Keratinocyte (primary cell): Measurements from ENCODE around the gene CCDC80. TPM values are rescaled to one million over a fixed set of nuclear protein-coding genes. Genes with fewer than 3 reads are reported as not detected.

ENCODE experiments used
- DNase-seq: peaks from one replicate; pipeline ENCODE4 v3.0.0-alpha.2; 2011; ENCODE audit warnings: low read depth, missing footprints, low spot score
- FAIRE-seq: peaks from 2 replicates; lab custom pipeline; 2011; peaks lifted over from hg19 to GRCh38; lab: Jason Lieb, UNC
- H2AFZ ChIP-seq: 2 replicates; pipeline ENCODE4 v1.6.0; 2012; ENCODE audit warnings: low read length, control low read depth, inconsistent platforms; ENCODE audit not compliant: control insufficient read depth
- H3K27ac ChIP-seq: 2 replicates; pipeline ENCODE4 v1.5.1; 2011; ENCODE audit warnings: low read length; ENCODE audit not compliant: control insufficient read depth, insufficient read depth
- H3K27me3 ChIP-seq: 3 replicates; pipeline ENCODE4 v1.6.0; 2011; ENCODE audit warnings: low read length; ENCODE audit not compliant: control insufficient read depth, insufficient read depth; ENCODE audit errors: extremely low read depth
- H3K36me3 ChIP-seq, 2 experiments: 2 replicates in 1 of 2; 3 replicates in 1 of 2; pipeline ENCODE4 v1.5.1; 2011; ENCODE audit warnings: low read length in 2 of 2, mild to moderate bottlenecking in 1 of 2; ENCODE audit not compliant: control insufficient read depth in 2 of 2, insufficient read depth in 2 of 2; ENCODE audit errors: extremely low read depth in 1 of 2
- H3K4me1 ChIP-seq: 3 replicates; pipeline ENCODE4 v1.5.1; 2011; ENCODE audit warnings: low read length; ENCODE audit not compliant: control insufficient read depth, insufficient read depth; ENCODE audit errors: extremely low read depth
- H3K4me2 ChIP-seq: 3 replicates; pipeline ENCODE4 v1.6.0; 2011; ENCODE audit warnings: low read depth, low read length; ENCODE audit not compliant: control insufficient read depth, insufficient read depth; ENCODE audit errors: extremely low read depth
- H3K4me3 ChIP-seq, 3 experiments: fragments of 200-600 bp in 1 of 3; sonication (generic) in 1 of 3; 2 replicates in 2 of 3; 3 replicates in 1 of 3; pipeline ENCODE4 v1.5.1; 2011 to 2016; ENCODE audit warnings: low read length in 3 of 3, mild to moderate bottlenecking in 3 of 3, control low read depth in 2 of 3, inconsistent platforms in 1 of 3, low read depth in 1 of 3, mixed read lengths in 1 of 3, mixed run types in 1 of 3, moderate library complexity in 1 of 3; ENCODE audit not compliant: control insufficient read depth in 2 of 3, insufficient read depth in 2 of 3; ENCODE audit errors: extremely low read depth in 1 of 3
- H3K79me2 ChIP-seq: 2 replicates; pipeline ENCODE4 v1.6.0; 2012; ENCODE audit warnings: low read length; ENCODE audit not compliant: control insufficient read depth, insufficient read depth
- H3K9ac ChIP-seq: 3 replicates; pipeline ENCODE4 v1.6.0; 2011; ENCODE audit warnings: low read length; ENCODE audit not compliant: control insufficient read depth, insufficient read depth; ENCODE audit errors: extremely low read depth
- H3K9me1 ChIP-seq: 3 replicates; pipeline ENCODE4 v1.6.0; 2011; ENCODE audit warnings: low read length; ENCODE audit not compliant: control insufficient read depth, insufficient read depth; ENCODE audit errors: extremely low read depth
- H3K9me3 ChIP-seq: 2 replicates; pipeline ENCODE4 v1.5.1; 2012; ENCODE audit warnings: low read depth, low read length; ENCODE audit not compliant: control insufficient read depth
- H4K20me1 ChIP-seq: 3 replicates; pipeline ENCODE4 v1.6.0; 2011; ENCODE audit warnings: low read length; ENCODE audit not compliant: control insufficient read depth, insufficient read depth; ENCODE audit errors: extremely low read depth
- EZH2 ChIP-seq: IDR thresholded peaks from one replicate; pipeline ENCODE4 v1.6.1; 2012; ENCODE audit warnings: inconsistent platforms, mild to moderate bottlenecking, low read length, moderate library complexity
- dilution Hi-C: fragments of 300-500 bp; cut with MboI; formaldehyde crosslinking; loops from one replicate; pipeline ENCODE4 v1.7.0; 2020; ENCODE audit warnings: low sequenced_read_pairs; ENCODE audit not compliant: extremely low pct_ligation_motif_present
- polyA plus RNA-seq, 5 experiments: library from polyadenylated mRNA; depleted of rRNA in 3 of 5; stranded (reverse) in 3 of 5; stranded (forward) in 1 of 5; unstranded in 1 of 5; fragments of >200 nt; gene quantifications; 1 replicate in 1 of 5; 2 replicates in 3 of 5; 3 replicates in 1 of 5; pipeline versions ENCODE4 v1.2.1 to v1.2.3, GENCODE V29; 2011 to 2012; ENCODE audit warnings: missing spikeins in 2 of 5, low read depth in 1 of 5, low replicate concordance in 1 of 5
- TF ChIP-seq, protein P1 (sequence below), 3 experiments: IDR thresholded peaks in 1 of 3; conservative IDR thresholded peaks in 1 of 3; optimal IDR thresholded peaks in 1 of 3; 2 replicates in 2 of 3; 3 replicates in 1 of 3; pipeline versions ENCODE3 to v1.5.1; 2011; ENCODE audit warnings: low read length in 3 of 3, mild to moderate bottlenecking in 3 of 3, moderate library complexity in 2 of 3, control low read depth in 1 of 3, inconsistent platforms in 1 of 3; ENCODE audit not compliant: insufficient read depth in 2 of 3; ENCODE audit errors: extremely low read depth in 1 of 3

The CCDC80 gene
- polyA plus RNA-seq, 1 donor (not counting 4 experiments of a cell fraction or from before 2014, with no cell fraction given) = 12.8 TPM

DNA sequence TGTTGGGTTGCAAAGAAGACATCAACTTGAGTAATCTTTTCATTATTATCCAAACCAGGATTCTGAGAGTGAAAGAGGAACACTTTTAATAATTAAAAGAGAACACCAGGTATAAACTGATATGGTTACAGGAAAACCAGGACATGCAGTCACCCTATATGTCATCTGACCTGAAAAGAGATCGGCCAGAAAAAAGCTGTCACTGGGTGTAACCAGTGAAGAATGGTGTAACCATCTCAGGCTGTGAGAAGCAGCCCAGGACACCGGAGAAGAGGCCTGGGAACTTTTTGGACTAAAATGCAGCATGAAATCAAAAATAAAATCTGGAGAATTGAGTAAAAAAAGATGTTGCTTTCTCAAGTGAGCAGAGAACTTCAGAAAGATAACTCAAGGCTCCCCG lies 10.1 kb upstream of the CCDC80 start:
- no peaks in the 10 kb centered on the region for H4K20me1 ChIP-seq
- H3K36me3 ChIP-seq = no peaks in the 10 kb centered on the region
- H3K4me1 ChIP-seq = peaks cover 63% of the 10 kb centered on the region
- TF ChIP-seq EZH2 = no peak
- TF ChIP-seq, protein P1, sequence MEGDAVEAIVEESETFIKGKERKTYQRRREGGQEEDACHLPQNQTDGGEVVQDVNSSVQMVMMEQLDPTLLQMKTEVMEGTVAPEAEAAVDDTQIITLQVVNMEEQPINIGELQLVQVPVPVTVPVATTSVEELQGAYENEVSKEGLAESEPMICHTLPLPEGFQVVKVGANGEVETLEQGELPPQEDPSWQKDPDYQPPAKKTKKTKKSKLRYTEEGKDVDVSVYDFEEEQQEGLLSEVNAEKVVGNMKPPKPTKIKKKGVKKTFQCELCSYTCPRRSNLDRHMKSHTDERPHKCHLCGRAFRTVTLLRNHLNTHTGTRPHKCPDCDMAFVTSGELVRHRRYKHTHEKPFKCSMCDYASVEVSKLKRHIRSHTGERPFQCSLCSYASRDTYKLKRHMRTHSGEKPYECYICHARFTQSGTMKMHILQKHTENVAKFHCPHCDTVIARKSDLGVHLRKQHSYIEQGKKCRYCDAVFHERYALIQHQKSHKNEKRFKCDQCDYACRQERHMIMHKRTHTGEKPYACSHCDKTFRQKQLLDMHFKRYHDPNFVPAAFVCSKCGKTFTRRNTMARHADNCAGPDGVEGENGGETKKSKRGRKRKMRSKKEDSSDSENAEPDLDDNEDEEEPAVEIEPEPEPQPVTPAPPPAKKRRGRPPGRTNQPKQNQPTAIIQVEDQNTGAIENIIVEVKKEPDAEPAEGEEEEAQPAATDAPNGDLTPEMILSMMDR (optimal IDR thresholded peaks at IDR 0.05 in 1 of 3, IDR thresholded peaks at IDR 0.05 in 1 of 3, conservative IDR thresholded peaks at IDR 0.05 in 1 of 3; ENCODE audit: extremely low read depth in 1 of 3, insufficient read depth in 2 of 3, low read length in 3 of 3) = no peak
- no peaks in the 10 kb centered on the region for H3K9me3 ChIP-seq
- no peaks in the 10 kb centered on the region for H3K9me1 ChIP-seq
- peak overlapping the region; percentile 16 for H3K27ac ChIP-seq
- H3K4me3 ChIP-seq = no peak overlapping the region
- FAIRE-seq (no peak), DNase-seq (no peak)
- no peak overlapping the region for H3K4me2 ChIP-seq
- H3K79me2 ChIP-seq = no peaks in the 10 kb centered on the region
- H3K9ac ChIP-seq = no peak overlapping the region
- dilution Hi-C loops = no loop called here
- no peak overlapping the region for H2AFZ ChIP-seq
- H3K27me3 ChIP-seq = no peaks in the 10 kb centered on the region

DNA sequence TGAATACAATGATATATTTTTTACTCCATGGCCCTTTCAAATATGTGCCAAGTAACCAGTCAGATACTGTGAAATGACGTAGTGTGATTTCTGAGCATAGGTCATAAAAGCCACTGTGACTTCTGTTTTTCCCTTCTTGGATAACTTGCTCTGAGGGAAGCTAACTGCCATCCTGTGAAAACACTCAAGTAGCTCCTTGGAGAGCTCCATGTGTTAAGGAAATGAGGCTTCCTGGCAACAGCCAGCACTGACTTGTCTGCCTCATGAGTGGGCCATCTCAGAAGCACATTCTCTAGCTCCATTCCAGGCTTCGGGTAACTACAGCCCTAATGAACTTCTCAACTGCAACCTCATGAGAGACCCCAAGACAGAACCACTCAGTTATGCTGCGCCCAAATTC lies 9.5 kb upstream of the CCDC80 start:
- TF ChIP-seq, protein P1 (optimal IDR thresholded peaks at IDR 0.05 in 1 of 3, IDR thresholded peaks at IDR 0.05 in 1 of 3, conservative IDR thresholded peaks at IDR 0.05 in 1 of 3; ENCODE audit: extremely low read depth in 1 of 3, insufficient read depth in 2 of 3, low read length in 3 of 3) = no peak
- no peak for TF ChIP-seq EZH2
- Histone ChIP-seq H3K9ac (no peak overlapping the region), H3K9me1 (no peaks in the 10 kb centered on the region), H4K20me1 (no peaks in the 10 kb centered on the region), H3K4me3 (no peak overlapping the region), H3K9me3 (no peaks in the 10 kb centered on the region), H3K27ac (peak overlapping the region; percentile 16), H3K79me2 (no peaks in the 10 kb centered on the region), H3K36me3 (no peaks in the 10 kb centered on the region), H3K27me3 (no peaks in the 10 kb centered on the region), H2AFZ (peak overlapping the region; percentile 45), H3K4me2 (peak overlapping the region; percentile 18), H3K4me1 (peaks cover 63% of the 10 kb centered on the region)
- dilution Hi-C loops = no loop called here
- FAIRE-seq = peak; percentile 91
- DNase-seq = no peak
